Loucy (cell line): ENCODE measurements around the gene SH2D6.

ENCODE experiments used
- H2AFZ ChIP-seq: fragments of 200-600 bp; sonication (generic); 2 replicates; pipeline ENCODE4 v1.6.0; 2016; ENCODE audit warnings: antibody characterized with exemption, mild to moderate bottlenecking, low read length, moderate library complexity
- H3F3A ChIP-seq: fragments of 200-600 bp; 2 replicates; pipeline ENCODE4 v1.6.0; 2016; ENCODE audit warnings: antibody characterized with exemption, low read depth, mild to moderate bottlenecking
- H3K27me3 ChIP-seq: fragments of 200-600 bp; sonication (generic); 2 replicates; pipeline ENCODE4 v1.6.1; 2014; ENCODE audit warnings: low read length, mild to moderate bottlenecking; ENCODE audit not compliant: insufficient read depth, poor library complexity, severe bottlenecking
- H3K36me3 ChIP-seq: fragments of 200-600 bp; sonication (generic); 2 replicates; pipeline ENCODE4 v1.6.1; 2016; ENCODE audit warnings: low read length; ENCODE audit not compliant: insufficient read depth
- H3K4me1 ChIP-seq: fragments of 200-600 bp; sonication (generic); 2 replicates; pipeline ENCODE4 v1.5.1; 2014; ENCODE audit warnings: low read length, mild to moderate bottlenecking; ENCODE audit not compliant: insufficient read depth, poor library complexity, severe bottlenecking
- H3K4me2 ChIP-seq: fragments of 200-600 bp; sonication (generic); 2 replicates; pipeline ENCODE4 v1.6.0; 2014; ENCODE audit warnings: antibody characterized with exemption, low read length, low read depth, mild to moderate bottlenecking; ENCODE audit not compliant: poor library complexity, severe bottlenecking
- H3K4me3 ChIP-seq: fragments of 200-600 bp; sonication (generic); 2 replicates; pipeline ENCODE4 v1.5.1; 2014; ENCODE audit warnings: low read length, mild to moderate bottlenecking, mixed read lengths; ENCODE audit not compliant: poor library complexity, severe bottlenecking
- H3K79me2 ChIP-seq: fragments of 200-600 bp; sonication (generic); 2 replicates; pipeline ENCODE4 v1.6.1; 2014; ENCODE audit warnings: low read length; ENCODE audit not compliant: insufficient read depth
- H3K9ac ChIP-seq: fragments of 200-600 bp; sonication (generic); 2 replicates; pipeline ENCODE4 v1.6.0; 2014; ENCODE audit warnings: mild to moderate bottlenecking, low read depth, low read length, moderate library complexity; ENCODE audit not compliant: poor library complexity, severe bottlenecking
- H3K9me2 ChIP-seq: fragments of 200-600 bp; sonication (generic); replicated peaks from 2 replicates; pipeline ENCODE4 v1.6.1; 2016; ENCODE audit warnings: low read depth, low read length, mixed read lengths
- H3K9me3 ChIP-seq: fragments of 200-600 bp; sonication (generic); 2 replicates; pipeline ENCODE4 v1.6.1; 2014; ENCODE audit warnings: mild to moderate bottlenecking, antibody characterized with exemption, low read length, low read depth; ENCODE audit not compliant: insufficient read depth
- H4K20me1 ChIP-seq: fragments of 200-600 bp; sonication (generic); 2 replicates; pipeline ENCODE4 v1.6.0; 2014; ENCODE audit warnings: antibody characterized with exemption, low read length, mild to moderate bottlenecking; ENCODE audit not compliant: insufficient read depth, poor library complexity, severe bottlenecking
- EZH2phosphoT487 ChIP-seq: fragments of 200-600 bp; IDR thresholded peaks from 2 replicates; pipeline ENCODE4 v1.6.1; 2018; ENCODE audit warnings: antibody characterized with exemption, mild to moderate bottlenecking, moderate library complexity, borderline replicate concordance
- TF ChIP-seq, protein P1 (sequence below): fragments of 200-600 bp; sonication (generic); conservative IDR thresholded peaks from 2 replicates; pipeline ENCODE4 v1.5.1; 2014; ENCODE audit warnings: mild to moderate bottlenecking, antibody characterized with exemption, low read length

SH2D6 gene

DNA sequence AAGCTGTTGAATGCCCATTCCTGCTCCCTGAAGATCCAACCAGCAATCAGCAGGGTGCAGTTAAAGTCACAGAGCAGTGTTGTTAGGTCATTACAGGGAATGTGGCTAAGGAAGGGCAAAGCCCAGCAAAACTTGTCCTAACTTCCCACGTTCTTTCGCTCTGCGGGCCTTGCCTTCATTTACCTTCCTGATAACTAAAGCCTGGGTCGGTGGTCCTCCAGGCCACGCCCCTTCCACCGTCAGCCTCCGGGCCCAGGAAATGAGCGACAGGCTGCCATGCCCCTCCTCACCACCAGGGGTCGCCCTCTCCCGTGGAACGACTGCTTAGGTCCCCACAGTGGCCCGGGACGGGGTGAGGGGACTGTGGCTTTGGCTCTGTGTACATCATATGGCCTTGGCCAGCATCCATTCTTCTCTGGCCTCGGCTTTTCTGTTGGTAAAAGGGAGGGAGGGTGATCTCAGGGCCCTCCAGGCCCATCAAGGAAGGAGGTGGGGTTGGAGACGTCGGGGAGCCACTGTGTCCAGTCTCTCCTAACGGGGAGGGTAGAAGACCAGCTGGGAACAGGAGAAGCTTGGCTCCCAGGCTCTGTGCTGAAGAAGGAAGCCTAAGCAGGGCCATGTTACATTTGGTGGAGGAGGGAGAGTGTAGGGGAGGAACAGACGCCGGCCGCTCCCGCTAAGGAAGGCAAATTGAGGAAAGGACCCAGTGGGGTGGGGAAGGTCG lies 2.2 kb downstream of the SH2D6 start:
- Histone ChIP-seq H3F3A (no peaks in the 10 kb centered on the region), H3K4me1 (peaks cover 40% of the 10 kb centered on the region), H3K36me3 (no peaks in the 10 kb centered on the region), H3K79me2 (peaks cover 8% of the 10 kb centered on the region; the same call in 1 of the 2 replicates), H3K9ac (peak overlapping the region; percentile 55), H3K27me3 (no peaks in the 10 kb centered on the region), H3K4me2 (peak overlapping the region; percentile 71), H3K9me2 (no peaks in the 10 kb centered on the region), H3K4me3 (peak overlapping the region; percentile 65), H2AFZ (peak overlapping the region; percentile 89), H4K20me1 (no peaks in the 10 kb centered on the region), H3K9me3 (no peaks in the 10 kb centered on the region)
- no peak for TF ChIP-seq EZH2phosphoT487
- TF ChIP-seq, protein P1, sequence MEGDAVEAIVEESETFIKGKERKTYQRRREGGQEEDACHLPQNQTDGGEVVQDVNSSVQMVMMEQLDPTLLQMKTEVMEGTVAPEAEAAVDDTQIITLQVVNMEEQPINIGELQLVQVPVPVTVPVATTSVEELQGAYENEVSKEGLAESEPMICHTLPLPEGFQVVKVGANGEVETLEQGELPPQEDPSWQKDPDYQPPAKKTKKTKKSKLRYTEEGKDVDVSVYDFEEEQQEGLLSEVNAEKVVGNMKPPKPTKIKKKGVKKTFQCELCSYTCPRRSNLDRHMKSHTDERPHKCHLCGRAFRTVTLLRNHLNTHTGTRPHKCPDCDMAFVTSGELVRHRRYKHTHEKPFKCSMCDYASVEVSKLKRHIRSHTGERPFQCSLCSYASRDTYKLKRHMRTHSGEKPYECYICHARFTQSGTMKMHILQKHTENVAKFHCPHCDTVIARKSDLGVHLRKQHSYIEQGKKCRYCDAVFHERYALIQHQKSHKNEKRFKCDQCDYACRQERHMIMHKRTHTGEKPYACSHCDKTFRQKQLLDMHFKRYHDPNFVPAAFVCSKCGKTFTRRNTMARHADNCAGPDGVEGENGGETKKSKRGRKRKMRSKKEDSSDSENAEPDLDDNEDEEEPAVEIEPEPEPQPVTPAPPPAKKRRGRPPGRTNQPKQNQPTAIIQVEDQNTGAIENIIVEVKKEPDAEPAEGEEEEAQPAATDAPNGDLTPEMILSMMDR, result peak; percentile 99

DNA sequence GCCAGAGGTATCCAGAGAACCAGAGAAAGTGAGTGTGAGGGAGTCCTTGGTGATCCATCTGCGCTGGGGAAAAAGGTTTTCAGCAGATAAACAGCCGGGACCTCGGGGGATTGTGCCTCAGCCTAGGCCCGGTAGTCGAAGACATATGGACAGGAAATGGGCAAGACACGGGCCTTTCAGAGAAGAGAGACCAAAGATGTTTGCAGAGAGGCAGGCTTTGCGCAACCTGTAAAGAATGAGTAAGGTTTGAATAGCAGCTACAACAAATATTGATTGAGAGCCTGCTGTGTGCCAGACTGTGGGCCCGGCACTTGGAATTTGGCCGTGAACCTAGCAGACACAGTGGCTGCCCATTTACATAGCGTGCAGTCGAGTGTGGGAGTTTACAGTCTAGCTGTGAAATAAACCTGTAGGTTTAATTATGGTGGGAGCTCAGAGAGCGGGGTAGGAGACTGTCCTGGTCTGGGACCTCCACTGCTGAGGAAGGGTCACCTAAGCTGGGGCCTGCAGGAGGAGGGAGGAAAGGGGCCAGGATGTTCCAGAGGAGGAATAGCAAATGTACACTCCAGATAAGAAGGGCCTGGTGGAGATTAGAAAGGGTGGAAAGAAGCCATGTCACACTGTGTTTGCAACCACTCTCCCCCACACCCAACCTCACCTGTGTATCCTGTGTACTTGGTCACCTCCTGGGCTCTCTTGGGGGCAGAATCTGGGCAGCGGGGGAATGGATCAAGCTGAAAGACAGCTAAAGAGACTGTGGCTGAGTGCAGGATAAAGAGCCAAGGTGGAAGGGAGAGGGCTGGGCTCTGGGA lies 3.0 kb downstream of the SH2D6 start:
- no peaks in the 10 kb centered on the region for H3K27me3 ChIP-seq
- H3K4me3 ChIP-seq, result no peak overlapping the region
- no peak for TF ChIP-seq EZH2phosphoT487
- TF ChIP-seq, protein P1, result no peak
- H4K20me1 ChIP-seq, result no peaks in the 10 kb centered on the region
- peaks cover 8% of the 10 kb centered on the region; the same call in 1 of the 2 replicates for H3K79me2 ChIP-seq
- peak overlapping the region; percentile 89 for H2AFZ ChIP-seq
- no peaks in the 10 kb centered on the region for H3K9me2 ChIP-seq
- H3F3A ChIP-seq, result no peaks in the 10 kb centered on the region
- H3K36me3 ChIP-seq, result no peaks in the 10 kb centered on the region
- H3K4me2 ChIP-seq, result peak overlapping the region; percentile 71
- H3K9ac ChIP-seq, result peak overlapping the region; percentile 40
- peaks cover 40% of the 10 kb centered on the region for H3K4me1 ChIP-seq
- no peaks in the 10 kb centered on the region for H3K9me3 ChIP-seq

DNA sequence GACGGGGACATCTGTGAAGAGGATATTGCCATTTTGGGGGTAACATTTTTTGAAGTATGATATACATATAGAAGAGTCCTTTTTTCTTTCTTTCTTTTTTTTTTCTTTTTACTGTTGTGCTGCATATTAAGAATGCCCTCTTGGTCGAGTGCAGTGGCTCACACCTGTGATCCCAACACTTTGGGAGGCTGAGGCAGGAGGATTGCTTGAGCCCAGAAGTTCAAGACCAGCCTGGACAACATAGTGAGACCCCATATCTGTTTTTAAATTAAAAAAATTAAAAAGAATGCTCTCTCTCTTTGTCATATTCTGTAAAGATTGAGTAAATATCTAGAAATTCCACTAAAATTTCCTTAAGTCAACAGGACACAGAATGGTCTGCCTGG lies 3.6 kb downstream of the SH2D6 start:
- H4K20me1 ChIP-seq, result no peaks in the 10 kb centered on the region
- no peaks in the 10 kb centered on the region for H3K36me3 ChIP-seq
- no peak overlapping the region for H3K4me2 ChIP-seq
- H3K9me3 ChIP-seq, result no peaks in the 10 kb centered on the region
- no peaks in the 10 kb centered on the region for H3K9me2 ChIP-seq
- H3F3A ChIP-seq, result no peaks in the 10 kb centered on the region
- TF ChIP-seq, protein P1, result no peak
- TF ChIP-seq EZH2phosphoT487, result no peak
- H3K9ac ChIP-seq, result peak overlapping the region; percentile 40
- H3K79me2 ChIP-seq, result peaks cover 8% of the 10 kb centered on the region; the same call in 1 of the 2 replicates
- no peaks in the 10 kb centered on the region for H3K27me3 ChIP-seq
- H3K4me3 ChIP-seq, result no peak overlapping the region
- H3K4me1 ChIP-seq, result peaks cover 40% of the 10 kb centered on the region
- H2AFZ ChIP-seq, result no peak overlapping the region
